Measurements from ENCODE around the gene EEF1AKMT3.

- TF ChIP-seq CTCF (conservative IDR thresholded peaks at IDR 0.05) (no peak), ZFX (IDR thresholded peaks at IDR 0.05) (no peak)
These were observed 37.1 kb upstream of the EEF1AKMT3 start for GRCh38 chr12:57735198-57735855.
